SU-DHL-6 (cell line): ENCODE measurements around the gene DMRTB1.

Experiments used
- CTCF ChIP-seq: fragments of 200-600 bp; sonication (generic); IDR thresholded peaks from one replicate; pipeline ENCODE4 v1.5.1; 2017; ENCODE audit warnings: antibody characterized with exemption, mild to moderate bottlenecking, low read length, moderate library complexity; ENCODE audit not compliant: insufficient read depth, poor library complexity, severe bottlenecking
- EZH2phosphoT487 ChIP-seq: fragments of 200-600 bp; sonication (generic), shearing (Covaris generic); conservative IDR thresholded peaks from 2 replicates; pipeline ENCODE4 v1.6.1; 2018; ENCODE audit warnings: mild to moderate bottlenecking, antibody characterized with exemption, low read length, moderate library complexity, mixed read lengths

- TF ChIP-seq CTCF = no peak
- TF ChIP-seq EZH2phosphoT487 = no peak
Measured at GRCh38 chr1:53416269-53416813, 42.9 kb upstream of the DMRTB1 start.
